Stimulated activated CD8-positive, alpha-beta memory T cell treated with anti-CD3 and anti-CD28 coated beads, Interleukin-4, amount 100 ng/mL, for 48 hours (primary cell): ENCODE results near the gene LYL1.

Experiments used
- DNase-seq: peaks from one replicate; pipeline ENCODE4 v3.0.0-alpha.2; 2020

The LYL1 gene

DNA sequence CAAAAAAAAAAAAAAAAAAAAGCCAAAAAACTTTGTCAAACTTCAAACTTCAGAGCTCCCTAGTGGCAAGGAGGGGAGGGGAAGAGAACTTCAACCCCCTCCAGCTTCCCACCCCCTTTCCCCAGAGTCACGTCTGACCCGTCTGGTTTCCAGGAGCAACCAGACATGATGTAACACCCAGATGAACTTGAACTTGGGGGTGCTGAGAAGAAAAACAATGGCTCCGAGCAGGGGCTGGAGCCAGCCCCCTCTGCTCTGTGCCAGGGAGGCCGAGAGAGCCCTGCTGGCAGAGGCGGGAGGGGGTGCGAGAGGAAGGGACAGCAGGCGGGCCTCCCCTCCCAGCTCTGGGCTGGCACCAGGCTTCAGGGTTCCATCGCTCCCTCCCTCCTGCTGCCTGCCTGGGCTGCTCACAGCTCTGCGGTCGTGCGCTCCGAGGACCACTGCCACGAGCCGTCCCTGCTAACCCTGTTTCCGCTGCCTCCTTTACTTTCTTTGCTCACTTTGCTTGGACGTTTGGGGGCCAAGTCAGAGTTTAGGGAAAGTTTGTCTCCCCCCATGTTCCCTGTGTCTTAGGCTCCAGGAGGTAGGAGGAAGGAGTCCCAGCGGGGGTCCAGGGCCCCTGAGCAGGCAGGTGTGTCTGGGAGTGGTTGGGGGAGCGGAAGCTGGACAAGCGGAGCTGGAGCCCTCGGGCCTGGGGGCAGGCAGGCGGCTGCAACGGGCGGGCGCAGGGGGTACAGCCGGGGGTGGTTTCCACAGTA lies 11.1 kb downstream of the LYL1 start:
- DNase-seq: no peak

DNA sequence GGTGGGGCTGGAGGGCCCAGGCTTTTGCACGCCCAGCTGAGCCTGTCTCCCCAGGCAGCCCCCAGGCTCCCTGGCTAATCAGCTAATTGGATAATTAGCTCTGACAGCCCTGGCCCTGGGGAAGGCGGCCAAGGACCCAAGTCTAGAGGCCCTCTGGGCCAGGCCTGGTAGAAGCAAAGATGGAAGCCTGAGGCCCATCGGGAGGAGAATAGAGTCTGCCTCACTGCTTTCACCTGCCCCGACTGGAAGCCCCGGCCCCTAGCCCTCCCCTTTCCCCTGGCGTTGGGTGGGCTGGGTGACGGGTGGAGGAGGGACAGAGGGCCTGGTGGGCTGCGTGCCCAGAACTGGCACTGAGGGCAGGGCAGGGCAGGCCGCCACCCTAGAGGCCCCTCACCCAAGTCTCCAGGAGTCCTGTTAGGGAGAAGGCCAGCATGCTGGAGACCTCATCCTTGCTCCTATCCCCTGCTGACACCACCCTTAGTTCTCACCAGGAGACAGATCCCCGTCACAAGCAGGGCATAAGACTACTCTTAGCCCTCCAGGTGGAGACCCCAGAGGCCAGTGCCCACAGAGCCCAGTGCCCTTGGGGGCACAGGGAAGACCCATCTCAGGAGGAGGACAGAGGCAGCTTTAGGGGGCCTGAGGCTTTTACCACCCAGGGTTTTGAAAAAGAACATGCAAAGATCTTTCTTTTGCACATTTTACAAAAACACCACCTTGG lies 12.0 kb downstream of the LYL1 start:
- no peak for DNase-seq

DNA sequence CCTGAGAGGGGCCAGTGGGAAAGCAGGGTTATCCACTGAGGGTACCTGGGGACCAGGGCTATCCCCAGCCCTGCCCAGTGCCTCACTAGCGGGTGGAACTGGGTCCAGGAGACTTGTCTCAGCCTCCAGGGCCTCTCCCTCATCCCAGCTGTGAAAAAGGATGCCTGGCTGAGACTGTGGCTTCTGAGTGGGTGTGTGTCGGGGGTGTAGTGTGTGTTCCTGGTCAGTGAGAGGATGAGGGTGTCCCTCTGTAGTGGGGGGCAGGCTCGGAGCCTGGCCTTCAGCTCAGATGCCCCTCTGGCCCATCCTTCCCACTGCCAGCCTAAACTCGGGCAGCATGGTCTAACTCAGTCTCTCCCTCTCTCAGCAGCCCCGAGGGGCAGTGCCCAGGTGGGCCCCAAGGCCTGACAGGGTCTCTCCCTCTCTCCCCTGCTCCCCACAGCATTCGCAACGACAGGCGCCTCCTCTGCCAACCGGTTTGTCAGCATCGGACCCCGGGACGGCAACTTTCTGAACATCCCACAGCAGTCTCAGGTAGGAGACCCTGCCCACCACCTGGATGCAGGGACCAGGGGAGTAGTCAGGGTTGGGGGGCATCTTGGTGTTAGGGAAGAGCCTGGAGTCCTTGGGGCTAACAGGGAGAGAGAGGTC lies 12.7 kb downstream of the LYL1 start:
- DNase-seq: no peak

DNA sequence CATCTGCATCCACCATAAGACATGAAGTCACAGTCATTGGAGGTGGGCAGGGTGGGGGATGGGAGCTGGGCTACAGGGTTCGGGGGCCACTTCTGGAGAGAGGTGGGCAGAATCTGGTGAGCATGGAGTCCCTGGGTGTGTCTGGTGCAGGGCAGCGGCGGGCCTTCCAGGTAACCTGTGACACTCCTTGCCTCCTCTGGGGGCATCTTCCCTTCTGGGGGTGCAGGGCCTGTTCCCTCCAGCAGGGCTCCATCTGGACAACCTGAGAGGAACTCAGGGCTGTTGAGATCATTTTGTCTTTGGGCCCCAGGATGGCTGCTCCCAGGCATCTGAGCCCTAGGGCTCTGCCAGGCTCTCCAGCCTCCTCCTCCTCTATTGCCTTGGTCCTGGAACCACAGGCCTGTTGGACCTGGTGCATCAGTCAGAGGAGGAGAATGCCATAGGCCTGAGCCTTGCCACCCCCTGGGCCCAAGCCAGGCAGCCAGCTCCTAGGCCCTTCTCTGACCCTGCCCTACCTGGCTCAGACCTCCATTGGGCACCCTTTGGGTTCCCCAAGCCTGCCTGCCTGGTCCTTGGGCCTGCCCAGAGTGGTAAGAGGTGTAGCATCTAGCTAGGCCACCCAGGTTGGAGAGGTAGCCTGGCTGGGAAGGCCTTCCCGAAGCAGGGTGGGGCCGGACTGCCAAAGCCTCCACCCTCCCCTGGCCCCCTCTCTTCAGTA lies 13.4 kb downstream of the LYL1 start:
- no peak for DNase-seq

DNA sequence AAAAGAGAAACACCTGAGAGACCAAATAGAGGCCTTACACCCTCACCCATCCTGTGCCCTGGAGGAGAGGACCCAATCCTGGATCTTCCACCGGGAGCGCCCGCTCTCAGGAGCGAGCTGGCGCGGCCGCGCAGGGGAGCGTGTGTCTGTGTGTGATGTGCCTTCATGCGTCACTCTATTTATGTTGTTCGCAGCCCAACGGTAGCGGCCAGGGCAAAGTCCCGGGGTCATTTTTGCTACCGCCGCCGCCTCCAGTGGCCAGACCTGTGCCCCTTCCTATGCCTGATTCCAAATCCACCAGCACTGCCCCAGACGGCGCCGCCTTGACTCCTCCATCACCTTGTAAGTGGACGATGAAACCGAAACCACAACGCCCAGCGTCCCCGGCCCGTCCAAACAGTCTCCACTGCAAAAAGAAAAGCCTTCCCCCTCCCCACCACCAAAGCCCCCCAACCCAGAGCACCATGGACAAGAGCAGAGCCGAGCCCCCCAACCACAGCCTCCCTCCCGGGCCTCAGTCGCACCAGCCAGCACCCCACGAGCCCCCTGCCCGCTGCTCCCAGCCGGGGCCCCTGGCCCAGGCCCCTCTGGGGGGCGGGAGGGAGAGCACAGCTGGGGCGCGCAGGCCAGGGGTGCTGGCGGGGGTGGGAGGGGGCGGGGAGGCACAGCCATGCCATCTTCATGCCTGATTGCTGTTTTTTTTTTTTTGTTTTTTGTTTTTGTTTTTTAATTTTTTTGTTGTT lies 14.7 kb downstream of the LYL1 start:
- no peak for DNase-seq

DNA sequence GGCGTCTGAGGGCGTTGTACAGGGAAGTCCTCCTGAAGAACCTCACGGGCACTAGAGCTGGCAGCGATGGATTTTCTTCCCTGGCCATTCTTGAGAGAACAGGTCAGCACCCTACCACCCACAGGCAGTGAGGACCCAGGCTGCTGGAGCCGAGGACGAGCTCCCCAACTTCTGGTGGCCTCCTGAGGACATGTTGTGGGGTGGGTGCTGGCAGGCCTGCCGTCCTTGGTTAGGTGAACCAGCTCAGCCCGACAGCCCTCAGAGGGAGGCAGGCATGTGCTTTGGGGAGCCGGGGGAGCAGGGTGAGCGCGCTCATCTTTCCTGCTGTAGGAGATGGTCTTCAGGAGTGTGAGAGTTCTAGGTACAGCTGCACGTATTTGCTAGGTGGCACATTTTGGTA lies 15.4 kb downstream of the LYL1 start:
- no peak for DNase-seq

DNA sequence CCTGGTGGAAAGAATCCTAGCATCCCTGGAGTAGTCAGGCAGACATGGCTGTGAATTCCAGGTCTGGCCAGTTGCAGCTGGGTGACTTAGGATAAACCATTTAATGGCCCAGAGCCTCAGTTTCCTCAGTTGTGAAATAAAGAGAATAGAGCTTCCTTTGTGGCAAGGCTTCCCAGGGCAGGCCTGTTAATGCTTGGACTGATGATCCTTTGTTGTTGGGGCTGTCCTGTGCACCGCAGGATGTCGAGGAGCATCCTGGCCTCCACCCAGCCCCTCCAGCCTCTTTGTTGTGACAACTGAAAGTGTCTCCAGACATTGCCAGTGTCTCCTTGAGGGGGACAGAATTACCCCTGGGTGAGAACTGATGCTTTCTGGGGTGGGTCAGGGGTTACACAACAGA lies 16.3 kb downstream of the LYL1 start:
- DNase-seq: no peak

DNA sequence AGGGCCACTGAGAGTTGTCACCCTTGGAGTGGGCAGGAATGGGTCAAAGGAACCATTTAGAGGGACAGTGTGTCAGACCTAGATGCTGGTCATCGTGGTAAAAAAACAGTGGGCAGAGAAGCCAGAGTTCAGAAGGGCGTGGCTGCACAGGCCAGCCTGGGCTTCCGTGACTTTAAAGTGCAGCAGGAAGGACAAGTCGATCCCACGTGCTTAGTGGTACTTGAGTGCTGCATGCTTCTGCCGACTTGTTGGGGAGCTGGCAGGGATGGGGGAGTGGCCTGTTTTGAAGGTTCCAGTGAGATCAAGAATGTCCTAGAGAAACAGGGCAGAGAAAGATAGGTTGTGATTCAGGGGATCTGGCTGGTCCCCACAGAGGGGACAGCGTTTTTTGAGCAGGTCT lies 17.0 kb downstream of the LYL1 start:
- no peak for DNase-seq

DNA sequence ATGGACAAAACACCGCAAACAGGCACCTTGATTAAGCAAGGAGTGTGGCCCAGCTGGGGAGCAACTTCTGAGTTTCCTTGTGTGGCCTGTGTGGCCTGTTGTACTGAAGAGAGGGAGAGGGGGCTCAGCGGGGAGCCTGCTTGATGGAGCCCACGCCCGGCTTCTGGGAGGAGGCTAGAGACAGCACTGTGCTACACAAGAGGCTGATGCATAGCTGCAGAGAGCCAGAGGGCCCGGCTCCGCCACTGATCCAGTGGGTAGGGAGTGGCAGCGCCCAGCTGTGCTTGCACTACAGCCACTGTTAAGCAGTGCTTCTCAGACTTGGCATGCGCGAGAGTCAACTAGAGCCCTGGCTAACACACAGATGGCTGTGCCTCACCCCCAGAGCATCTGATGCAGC lies 19.0 kb downstream of the LYL1 start:
- no peak for DNase-seq

DNA sequence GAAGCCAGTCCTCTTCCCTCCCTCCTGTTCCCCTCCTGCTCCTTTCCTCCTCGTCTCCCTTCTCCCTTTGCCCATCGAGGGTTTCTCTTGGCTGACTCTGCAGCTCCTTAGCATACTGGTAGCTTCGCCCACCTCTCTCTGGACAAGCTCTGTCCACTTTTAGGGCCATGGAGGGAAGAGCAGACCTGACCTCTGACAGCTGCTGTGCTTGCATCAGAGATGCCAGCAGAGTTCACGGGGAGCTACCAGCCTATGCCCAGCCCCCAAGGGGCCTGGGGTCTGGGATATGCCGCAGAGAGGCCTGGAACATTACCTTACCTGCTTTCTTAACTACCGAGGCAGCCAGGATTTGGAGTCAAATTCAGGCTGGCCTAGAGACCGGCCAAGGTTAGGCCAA lies 19.7 kb downstream of the LYL1 start:
- DNase-seq: no peak

DNA sequence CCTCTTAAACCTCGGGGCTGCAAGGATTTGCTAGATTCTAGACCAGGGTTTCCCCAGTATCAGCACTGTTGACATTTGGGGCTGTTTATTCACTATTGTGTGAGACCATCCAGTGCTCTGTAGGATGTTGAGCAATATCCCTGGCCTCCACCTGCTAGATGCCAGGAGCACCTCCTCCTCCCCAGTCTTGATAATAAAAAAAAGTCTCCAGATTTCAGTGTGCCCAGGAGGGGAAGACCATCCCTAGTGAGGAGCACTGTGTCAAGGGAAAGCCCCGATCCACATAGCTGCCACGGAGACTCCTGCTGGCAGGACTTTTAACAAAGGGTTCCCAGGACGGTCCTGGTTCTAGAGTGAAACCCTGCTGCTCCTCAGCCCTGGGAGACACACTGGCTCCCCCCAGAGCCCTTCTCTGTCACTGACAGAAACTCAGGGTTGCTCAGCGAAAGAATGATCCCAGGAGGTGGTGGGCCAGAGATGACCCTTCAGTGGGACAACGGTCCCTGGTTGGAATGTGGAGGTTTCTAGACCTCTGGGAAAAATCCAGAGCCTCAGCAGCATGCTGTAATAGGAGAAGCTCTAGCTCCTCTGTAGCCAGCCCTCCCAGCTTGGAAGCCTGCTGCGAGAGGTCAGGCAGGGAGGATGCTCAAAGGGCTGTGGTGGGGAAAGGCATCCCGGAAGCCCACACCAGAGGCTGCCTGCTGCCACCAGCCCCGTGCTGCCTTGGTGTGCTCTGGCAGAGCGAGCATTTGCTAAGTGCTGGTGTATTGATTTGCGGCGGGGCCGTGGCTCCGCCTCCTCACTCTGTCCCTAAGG lies 20.3 kb downstream of the LYL1 start:
- DNase-seq: no peak

DNA sequence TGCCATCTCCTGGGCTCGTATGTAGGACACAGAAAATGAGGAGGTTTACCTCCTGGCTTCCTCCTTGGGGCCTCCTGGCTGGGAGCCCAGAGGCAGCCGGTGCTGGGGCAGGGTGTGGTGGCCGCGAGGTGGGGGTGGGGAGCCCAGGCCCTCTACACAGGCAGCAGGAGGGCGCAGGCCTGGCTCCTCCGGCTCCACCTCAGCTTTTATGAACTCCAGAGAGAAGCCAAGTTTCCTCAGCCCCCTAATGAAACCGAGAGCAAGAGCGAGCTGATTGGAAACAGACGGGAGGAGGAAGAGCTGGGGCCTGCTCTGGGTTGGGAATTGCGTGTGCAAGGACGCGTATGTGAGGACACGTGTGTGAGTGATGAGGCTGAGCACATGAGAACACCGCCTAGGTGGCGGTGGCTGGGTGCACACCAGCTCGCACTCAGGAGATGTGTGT lies 23.1 kb downstream of the LYL1 start:
- DNase-seq: no peak

DNA sequence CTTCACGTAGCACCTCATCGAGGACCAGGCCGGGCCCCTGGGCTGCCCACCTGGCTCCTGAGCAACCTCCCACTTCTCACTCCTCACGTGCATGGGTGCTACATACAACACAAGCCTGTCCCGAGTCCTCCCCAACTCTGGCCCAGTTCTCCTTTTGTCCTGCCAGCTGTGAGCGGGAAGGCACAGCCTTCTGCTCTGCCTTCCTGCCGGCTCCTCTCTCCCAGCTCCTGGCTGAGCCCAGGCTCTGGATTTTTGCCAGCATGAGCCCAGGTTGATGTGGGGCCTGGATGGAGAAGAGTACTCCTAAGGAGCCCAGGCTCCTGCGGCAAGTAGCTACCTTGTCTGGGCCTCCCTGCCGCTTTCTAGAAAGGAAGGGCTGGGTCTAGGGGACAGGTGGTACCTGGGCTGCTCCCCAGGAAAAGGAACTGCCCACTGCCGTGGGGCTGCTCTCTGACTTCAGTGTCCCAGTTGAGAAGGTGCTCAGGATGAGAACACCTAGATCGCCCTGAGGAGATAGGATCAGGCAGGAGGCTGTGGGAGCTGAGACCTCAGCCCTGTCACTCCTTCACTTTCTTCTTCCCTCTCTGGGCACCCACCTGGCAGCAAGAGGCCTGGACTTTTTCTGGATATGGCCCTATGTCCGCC lies 23.6 kb downstream of the LYL1 start:
- no peak for DNase-seq

DNA sequence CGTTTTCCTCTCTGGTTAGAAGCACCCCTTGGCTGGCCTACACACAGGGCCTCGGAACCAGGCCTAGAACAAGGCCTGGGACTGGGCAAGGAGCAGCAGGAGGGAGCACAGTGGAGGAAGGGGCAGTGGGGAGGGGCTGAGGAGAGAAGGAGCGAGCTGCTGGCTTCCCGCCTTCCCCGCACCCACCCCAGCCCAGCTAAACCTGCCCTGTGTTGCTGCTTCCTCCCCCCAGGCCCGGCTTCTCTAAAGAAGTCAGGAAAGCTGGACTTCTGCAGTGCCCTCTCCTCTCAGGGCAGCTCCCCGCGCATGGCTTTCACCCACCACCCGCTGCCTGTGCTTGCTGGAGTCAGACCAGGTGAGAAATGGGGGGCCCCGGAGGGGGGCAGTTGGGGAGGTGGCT lies 24.3 kb downstream of the LYL1 start:
- DNase-seq: no peak

DNA sequence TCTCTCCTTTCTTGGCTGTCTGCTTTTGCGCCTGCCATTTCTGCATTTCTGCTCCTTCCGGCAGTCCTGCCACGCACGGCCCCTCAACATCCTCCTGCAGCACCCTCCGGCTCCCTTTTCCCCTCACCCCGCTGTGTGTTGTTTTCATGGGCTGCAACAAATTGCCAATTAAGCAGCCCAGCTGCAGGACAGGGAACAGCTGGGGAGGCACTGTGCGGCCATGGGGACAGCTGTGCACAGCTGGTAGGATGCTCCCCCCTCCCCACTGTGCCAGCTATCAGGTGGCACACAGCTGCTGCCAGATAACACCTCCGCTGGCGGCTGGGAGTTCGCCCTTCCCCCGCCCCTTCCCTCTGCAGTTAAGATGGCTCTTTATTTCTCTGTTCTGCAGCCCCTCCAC lies 25.4 kb downstream of the LYL1 start:
- DNase-seq: no peak

DNA sequence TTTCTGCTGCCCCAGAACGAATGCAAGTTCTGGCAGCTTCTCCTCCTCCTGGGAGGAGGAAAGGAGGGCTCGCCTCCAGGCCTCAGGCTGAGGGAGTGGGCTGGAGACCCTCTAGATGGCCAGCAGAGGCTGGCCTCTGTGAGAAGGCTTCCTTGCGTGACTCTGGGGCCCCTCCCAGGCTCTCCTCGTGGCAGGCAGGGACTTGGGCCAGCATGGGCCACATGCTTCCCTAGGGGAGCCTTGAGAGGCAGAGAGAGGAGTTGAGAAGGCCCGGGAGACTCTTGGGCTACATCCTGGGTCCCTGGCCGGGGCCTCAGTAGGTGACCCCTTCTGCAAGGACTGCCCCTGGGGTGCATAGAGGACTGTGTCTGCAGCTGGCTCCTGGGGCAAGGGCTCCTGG lies 25.9 kb downstream of the LYL1 start:
- DNase-seq: no peak

DNA sequence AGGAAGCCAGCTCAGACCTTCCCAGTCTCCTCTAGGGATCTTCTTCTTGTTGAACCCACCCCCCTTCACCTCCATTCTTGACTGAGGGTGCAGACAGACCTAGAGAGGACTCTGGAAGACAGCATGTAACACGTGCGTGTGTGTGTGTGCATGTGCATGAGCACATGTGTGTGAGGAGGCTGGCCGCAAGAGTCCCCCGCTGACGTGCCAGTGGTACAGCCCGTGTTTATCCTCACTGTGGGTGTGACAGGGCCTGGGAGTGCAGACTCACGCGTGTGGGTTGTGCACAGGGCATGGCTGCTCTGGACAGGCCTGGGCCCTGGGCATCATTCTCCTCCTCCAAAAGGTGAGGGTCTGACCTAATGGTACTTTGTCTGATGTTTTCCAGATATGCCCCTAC lies 26.3 kb downstream of the LYL1 start:
- DNase-seq: no peak

DNA sequence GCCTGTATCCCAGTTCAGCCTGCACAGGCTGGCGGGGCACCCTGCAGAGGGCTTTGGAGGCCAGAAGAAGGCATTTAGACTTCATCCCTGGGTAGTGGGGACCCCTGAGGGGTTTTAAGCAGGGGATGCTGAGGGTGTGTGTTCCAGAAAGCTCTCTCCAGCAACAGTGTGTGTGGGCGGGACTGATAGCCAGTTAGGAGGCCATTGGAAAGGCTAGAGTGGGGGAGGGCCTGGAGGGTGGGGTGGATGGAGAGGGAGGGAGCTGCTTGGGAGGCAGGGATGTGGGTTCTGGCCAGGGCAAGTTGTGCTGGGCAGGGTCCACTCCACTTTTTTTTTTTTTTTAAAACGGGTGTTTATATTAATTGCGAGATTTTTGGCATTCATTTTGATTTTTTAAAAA lies 28.3 kb downstream of the LYL1 start:
- DNase-seq: no peak

DNA sequence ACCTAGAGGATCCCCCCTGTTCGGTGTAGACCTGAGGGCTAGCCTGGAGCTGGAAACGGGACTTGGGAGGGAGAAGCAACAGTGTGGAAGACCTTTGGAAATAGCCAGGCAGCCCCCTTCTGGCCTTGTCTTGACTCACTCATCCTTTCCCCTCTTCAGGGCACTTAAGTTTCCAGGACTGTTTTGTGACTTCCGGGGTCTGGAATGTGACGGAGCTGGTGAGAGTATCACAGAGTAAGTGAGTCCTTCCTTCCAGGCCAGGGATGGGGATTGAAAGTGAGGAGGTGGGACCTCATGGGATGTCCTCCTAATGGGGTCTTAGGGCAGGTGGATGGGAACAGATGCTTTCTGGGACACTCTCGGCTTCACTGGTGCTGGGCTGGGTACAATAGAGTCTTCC lies 29.4 kb downstream of the LYL1 start:
- DNase-seq: no peak

DNA sequence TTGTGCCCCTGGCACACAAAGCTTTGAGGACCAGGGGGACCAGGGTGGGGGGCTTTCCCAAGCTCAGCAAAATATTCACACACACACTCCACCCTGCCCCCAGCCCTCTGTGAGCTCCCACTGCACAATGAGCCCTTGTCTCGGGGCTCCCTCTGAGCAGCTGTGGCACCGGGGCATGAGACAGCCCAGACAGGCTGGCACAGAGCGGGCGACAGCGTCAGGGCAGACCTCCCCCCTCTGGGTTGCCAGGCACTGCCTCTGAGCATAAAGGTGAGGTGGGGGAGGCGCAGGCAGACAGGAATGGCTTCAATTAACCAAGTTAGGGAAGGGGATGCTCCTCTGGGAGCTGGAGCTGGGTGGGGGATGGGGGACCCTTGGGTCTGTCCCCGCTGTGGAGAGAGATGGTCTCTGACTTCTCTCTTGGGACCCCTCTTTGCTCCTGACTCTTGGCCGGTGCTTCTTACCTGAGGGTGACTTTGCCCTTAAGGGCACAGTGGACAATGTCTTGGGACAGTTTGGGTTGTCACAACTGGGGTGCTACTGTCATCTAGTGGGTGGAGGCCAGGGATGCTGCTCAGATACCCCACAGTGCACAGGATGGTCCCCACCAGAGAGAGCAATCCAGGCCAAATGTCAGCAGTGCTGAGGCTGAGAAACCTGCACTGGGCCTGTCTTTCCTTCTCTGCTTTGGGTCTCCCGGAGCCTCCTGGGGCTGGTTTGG lies 30.3 kb downstream of the LYL1 start:
- DNase-seq: no peak
